Epithelial cell of proximal tubule (primary cell): ENCODE results near the gene RUFY2. TPM values are rescaled to one million over a fixed set of nuclear protein-coding genes. Genes with fewer than 3 reads are reported as not detected.
"Not testable (repeated sequence)": the region's sequence is repeated elsewhere in the genome, so short reads cannot be mapped to it uniquely, and the experiment has no call there.

ENCODE experiments used
- DNase-seq: peaks from one replicate; pipeline ENCODE4 v3.0.0-alpha.2; 2011; ENCODE audit warnings: low read depth
- H3K4me3 ChIP-seq: 2 replicates; pipeline ENCODE4 v1.5.1; 2011; ENCODE audit warnings: low read depth, mild to moderate bottlenecking, low read length
- total RNA-seq: library from RNA; depleted of rRNA; stranded (reverse); fragments of >200 nt; gene quantifications from 2 replicates; pipeline ENCODE4 v1.2.3, GENCODE V29; 2015
- TF ChIP-seq, protein P1 (sequence below): conservative IDR thresholded peaks from 2 replicates; pipeline ENCODE4 v1.5.1; 2012; ENCODE audit warnings: low read depth, mild to moderate bottlenecking, low read length

Gene RUFY2, protein sequence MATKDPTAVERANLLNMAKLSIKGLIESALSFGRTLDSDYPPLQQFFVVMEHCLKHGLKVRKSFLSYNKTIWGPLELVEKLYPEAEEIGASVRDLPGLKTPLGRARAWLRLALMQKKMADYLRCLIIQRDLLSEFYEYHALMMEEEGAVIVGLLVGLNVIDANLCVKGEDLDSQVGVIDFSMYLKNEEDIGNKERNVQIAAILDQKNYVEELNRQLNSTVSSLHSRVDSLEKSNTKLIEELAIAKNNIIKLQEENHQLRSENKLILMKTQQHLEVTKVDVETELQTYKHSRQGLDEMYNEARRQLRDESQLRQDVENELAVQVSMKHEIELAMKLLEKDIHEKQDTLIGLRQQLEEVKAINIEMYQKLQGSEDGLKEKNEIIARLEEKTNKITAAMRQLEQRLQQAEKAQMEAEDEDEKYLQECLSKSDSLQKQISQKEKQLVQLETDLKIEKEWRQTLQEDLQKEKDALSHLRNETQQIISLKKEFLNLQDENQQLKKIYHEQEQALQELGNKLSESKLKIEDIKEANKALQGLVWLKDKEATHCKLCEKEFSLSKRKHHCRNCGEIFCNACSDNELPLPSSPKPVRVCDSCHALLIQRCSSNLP
- 8.5 and 11.1 TPM in 2 replicates for total RNA-seq

DNA sequence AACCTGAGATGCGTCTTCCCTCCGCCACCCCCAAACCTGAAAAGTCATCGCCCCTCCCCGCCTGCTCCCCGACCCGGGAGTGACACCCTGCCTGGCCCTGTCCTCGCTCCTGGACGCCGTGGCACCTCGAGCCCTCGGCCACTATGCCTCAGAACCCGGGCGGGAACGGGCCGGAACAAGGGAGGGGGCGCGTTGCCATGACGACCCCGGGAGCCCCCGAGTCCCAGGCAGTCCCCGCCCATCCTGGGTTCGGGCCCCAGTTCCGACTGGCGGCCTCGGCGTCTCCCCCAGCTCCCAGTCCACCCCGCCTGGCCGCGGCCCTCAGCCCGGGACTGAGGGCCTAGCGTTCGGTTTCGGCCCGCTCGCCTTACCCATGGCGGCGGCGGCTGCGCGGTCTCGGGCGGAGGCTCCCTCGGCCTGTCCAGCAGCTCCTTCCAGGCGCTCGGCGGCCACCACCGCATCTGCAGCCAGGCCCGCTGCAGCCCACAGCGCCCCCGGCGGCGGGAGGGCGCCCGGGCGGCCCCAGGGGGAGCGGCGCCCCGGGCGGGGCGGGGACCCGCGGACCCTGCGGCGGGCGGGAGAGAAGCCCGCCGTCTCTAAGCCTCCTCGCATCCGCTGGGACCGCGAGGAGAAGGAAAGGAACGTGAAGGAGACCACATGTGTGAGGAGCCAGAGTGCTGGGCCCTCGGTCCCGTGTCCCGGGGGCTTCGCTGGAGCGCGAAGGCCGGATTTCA is at the start of gene RUFY2:
TSS of gene RUFY2 (minus strand) at position 463 of the 734 bp plus-strand sequence. CDS start at position 375, 88 bp downstream.
- H3K4me3 ChIP-seq = peak within 1 kb of the TSS; percentile 100
- TF ChIP-seq, protein P1, sequence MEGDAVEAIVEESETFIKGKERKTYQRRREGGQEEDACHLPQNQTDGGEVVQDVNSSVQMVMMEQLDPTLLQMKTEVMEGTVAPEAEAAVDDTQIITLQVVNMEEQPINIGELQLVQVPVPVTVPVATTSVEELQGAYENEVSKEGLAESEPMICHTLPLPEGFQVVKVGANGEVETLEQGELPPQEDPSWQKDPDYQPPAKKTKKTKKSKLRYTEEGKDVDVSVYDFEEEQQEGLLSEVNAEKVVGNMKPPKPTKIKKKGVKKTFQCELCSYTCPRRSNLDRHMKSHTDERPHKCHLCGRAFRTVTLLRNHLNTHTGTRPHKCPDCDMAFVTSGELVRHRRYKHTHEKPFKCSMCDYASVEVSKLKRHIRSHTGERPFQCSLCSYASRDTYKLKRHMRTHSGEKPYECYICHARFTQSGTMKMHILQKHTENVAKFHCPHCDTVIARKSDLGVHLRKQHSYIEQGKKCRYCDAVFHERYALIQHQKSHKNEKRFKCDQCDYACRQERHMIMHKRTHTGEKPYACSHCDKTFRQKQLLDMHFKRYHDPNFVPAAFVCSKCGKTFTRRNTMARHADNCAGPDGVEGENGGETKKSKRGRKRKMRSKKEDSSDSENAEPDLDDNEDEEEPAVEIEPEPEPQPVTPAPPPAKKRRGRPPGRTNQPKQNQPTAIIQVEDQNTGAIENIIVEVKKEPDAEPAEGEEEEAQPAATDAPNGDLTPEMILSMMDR = no peak
- no peak for DNase-seq

DNA sequence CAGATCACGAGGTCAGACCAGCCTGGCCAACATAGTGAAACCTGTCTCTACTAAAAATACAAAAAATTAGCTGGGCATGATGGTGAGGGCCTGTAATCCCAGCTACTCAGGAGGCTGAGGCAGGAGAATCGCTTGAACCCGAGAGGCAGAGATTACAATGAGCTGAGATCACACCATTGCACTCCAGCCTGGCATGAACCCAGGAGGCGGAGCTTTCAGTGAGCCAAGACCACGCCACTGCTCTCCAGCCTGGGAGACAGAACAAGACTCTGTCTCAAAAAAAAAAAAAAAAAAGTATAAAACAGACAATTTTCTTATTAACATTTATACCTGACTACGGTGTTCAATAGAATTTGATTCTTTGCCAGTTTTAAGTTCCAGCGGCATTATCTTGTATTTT is 42.6 kb upstream of the RUFY2 start:
- not testable (repeated sequence) for H3K4me3 ChIP-seq, DNase-seq

DNA sequence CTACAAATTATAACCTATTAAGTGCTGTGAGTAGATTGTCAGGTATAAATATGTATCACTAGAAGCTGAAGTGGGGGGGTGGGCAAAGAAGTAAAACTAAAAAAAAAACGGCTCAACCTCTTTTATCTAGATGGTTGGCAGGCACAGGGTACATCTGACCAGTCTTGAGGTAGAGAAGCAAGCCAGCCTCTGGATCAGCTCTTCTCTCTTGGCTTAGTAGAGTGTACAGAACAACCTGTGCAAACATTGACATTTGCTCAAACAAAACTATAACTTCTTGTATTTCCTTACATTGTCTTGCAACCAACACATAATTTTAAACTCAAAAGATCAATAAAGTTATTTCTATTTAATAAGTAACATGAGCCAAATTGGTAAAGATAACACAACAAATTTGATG is 39.1 kb upstream of the RUFY2 start:
- DNase-seq = no peak
- no peak overlapping the region for H3K4me3 ChIP-seq
- TF ChIP-seq, protein P1 = no peak

DNA sequence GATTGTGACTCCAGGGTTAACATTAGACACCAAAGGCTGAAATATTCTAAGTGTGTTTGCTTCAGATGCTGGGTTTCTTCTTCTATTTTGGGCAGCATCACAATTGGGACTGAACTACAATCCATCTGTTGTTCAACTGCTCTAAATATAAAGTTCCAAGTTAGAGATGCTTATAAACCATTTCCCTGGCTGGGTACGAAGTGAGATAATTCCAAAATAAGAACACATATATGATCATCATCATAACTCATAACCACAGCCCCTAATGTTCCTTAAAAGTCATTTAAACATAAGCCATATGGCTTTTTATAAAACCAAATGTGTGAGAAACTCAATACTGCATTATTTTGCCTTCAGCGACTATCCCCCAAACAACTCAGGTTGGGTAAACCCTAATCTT is 35.9 kb upstream of the RUFY2 start:
- DNase-seq = no peak
- TF ChIP-seq, protein P1 = no peak
- no peak overlapping the region for H3K4me3 ChIP-seq

DNA sequence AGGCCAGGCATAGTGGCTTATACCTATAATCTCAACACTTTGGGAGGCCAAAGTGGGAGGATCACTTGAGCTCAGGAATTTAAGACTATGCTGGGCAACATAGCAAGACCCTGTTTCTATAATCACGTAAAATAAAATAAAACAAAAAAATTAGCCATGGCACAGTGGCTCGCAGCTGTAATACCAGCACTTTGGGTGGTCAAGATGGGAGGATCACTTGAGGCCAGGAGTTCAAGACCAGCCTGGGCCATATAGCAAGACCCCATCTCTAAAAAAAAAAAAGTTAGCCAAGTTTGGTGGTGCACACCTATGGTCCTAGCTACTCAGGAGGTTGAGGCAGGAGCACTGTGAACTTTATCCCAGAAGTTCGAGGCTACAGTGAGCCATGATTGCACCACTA is 33.8 kb upstream of the RUFY2 start:
- TF ChIP-seq, protein P1 = no peak
- H3K4me3 ChIP-seq = no peak overlapping the region
- no peak for DNase-seq

DNA sequence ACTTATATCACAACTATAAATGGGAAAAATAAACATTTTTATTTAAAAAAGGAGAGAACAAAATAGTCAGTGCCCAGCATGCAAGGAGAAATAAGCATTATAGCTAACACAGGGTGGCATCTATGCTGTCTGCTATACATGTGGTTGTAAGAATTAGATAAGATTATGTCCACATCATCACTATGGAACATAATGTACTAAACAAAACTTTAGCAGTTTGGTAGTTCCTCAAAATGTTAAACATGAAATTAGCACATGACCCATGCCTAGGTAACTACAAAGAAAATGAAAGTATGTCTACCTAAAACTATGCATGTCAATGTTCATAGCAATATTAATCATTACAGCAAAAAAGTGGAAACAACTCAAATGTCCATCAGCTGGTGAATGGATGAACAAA is 28.7 kb upstream of the RUFY2 start:
- TF ChIP-seq, protein P1 = no peak
- H3K4me3 ChIP-seq = no peak overlapping the region
- no peak for DNase-seq

DNA sequence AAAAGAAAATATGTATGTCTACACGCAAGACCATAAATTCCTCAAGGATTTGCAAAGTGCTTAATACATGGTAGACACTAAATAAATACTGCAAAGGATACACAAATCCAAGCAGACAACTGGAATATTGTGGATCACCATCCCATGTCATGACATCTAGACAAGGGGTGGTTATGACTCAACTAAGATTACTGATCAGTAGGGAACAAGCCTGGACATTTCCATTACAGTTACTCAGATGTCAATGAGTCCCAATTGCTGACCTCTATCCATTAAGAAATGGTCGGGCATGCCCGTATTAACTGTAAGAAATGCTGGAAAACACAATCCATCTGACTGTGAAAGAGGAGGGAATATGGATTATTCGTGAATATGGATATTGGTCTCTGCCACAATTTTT is 27.6 kb upstream of the RUFY2 start:
- H3K4me3 ChIP-seq = no peak overlapping the region
- no peak for DNase-seq
- TF ChIP-seq, protein P1 = no peak
